Activated T-helper 2 cell treated with anti-CD3 and anti-CD28 coated beads, Interferon-gamma antibody, Interleukin-2, Interleukin-4, amounts not matched to agents 10 μg/mL and 5 μg/mL and 100 μg/mL, durations not matched to agents 14 hours and 24 hours and 36 hours (primary cell): ENCODE data around the gene DDB1. TPM values are rescaled to one million over a fixed set of nuclear protein-coding genes. Genes with fewer than 3 reads are reported as not detected.

Experiments used
- DNase-seq: peaks from one replicate; pipeline ENCODE4 v3.0.0; 2021; ENCODE audit warnings: low spot score
- H3K27ac Mint-ChIP-seq: one replicate; pipeline ENCODE4 v1.8.0; 2021; ENCODE audit warnings: mixed read lengths
- H3K27me3 Mint-ChIP-seq: one replicate; pipeline ENCODE4 v1.8.0; 2021; ENCODE audit warnings: low read depth, mixed read lengths
- H3K36me3 Mint-ChIP-seq: one replicate; pipeline ENCODE4 v1.8.0; 2021; ENCODE audit warnings: low read depth, mixed read lengths
- H3K4me1 Mint-ChIP-seq: one replicate; pipeline ENCODE4 v1.8.0; 2021; ENCODE audit warnings: low read depth, mixed read lengths
- H3K4me3 Mint-ChIP-seq: one replicate; pipeline ENCODE4 v1.8.0; 2021; ENCODE audit warnings: low read depth, mild to moderate bottlenecking, moderate library complexity, mixed read lengths
- H3K9me3 Mint-ChIP-seq: one replicate; pipeline ENCODE4 v1.8.0; 2021; ENCODE audit warnings: mixed read lengths
- intact Hi-C: fragments of 100-400 bp; cut with micrococcal nuclease; formaldehyde crosslinking; loops from one replicate; pipeline ENCODE4 v1.15.1; 2023
- total RNA-seq: library from RNA; stranded (reverse); gene quantifications from 2 replicates; pipeline ENCODE4 v1.2.3, GENCODE V29; 2022

Gene DDB1
- total RNA-seq, 1 donor from 2014 or later, result 260 TPM

- no peak for DNase-seq
- Mint-ChIP-seq H3K27ac (no peak overlapping the region), H3K36me3 (peaks cover 33% of the 10 kb centered on the region), H3K27me3 (no peaks in the 10 kb centered on the region), H3K4me1 (no peaks in the 10 kb centered on the region), H3K9me3 (no peaks in the 10 kb centered on the region), H3K4me3 (no peak overlapping the region)
- intact Hi-C loops, result no loop called here
Measured at GRCh38 chr11:61350336-61350735, 17.4 kb upstream of the DDB1 start.

GRCh38 chr11:61349916-61350315 lies 17.0 kb upstream of the DDB1 start:
- H3K36me3 Mint-ChIP-seq, result peaks cover 30% of the 10 kb centered on the region
- intact Hi-C loops, result no loop called here
- H3K9me3 Mint-ChIP-seq, result no peaks in the 10 kb centered on the region
- H3K4me3 Mint-ChIP-seq, result no peak overlapping the region
- no peak overlapping the region for H3K27ac Mint-ChIP-seq
- H3K4me1 Mint-ChIP-seq, result no peaks in the 10 kb centered on the region
- DNase-seq, result no peak
- H3K27me3 Mint-ChIP-seq, result no peaks in the 10 kb centered on the region

- H3K4me1 Mint-ChIP-seq, result no peaks in the 10 kb centered on the region
- H3K27me3 Mint-ChIP-seq, result no peaks in the 10 kb centered on the region
- no peak overlapping the region for H3K4me3 Mint-ChIP-seq
- no peak for DNase-seq
- H3K9me3 Mint-ChIP-seq, result no peaks in the 10 kb centered on the region
- intact Hi-C loops, result no loop called here
- peaks cover 34% of the 10 kb centered on the region for H3K36me3 Mint-ChIP-seq
- no peak overlapping the region for H3K27ac Mint-ChIP-seq
Measured at GRCh38 chr11:61349189-61349751, 16.4 kb upstream of the DDB1 start.

- DNase-seq, result no peak
- intact Hi-C loops, result no loop called here
- H3K4me3 Mint-ChIP-seq, result no peak overlapping the region
- H3K9me3 Mint-ChIP-seq, result no peaks in the 10 kb centered on the region
- no peaks in the 10 kb centered on the region for H3K4me1 Mint-ChIP-seq
- H3K27me3 Mint-ChIP-seq, result no peaks in the 10 kb centered on the region
- peaks cover 27% of the 10 kb centered on the region for H3K36me3 Mint-ChIP-seq
- H3K27ac Mint-ChIP-seq, result no peak overlapping the region
Measured at GRCh38 chr11:61347916-61348461, 15.1 kb upstream of the DDB1 start.

- no peak overlapping the region for H3K27ac Mint-ChIP-seq
- H3K4me3 Mint-ChIP-seq, result no peak overlapping the region
- intact Hi-C loops, result no loop called here
- H3K9me3 Mint-ChIP-seq, result no peaks in the 10 kb centered on the region
- H3K27me3 Mint-ChIP-seq, result no peaks in the 10 kb centered on the region
- peaks cover 21% of the 10 kb centered on the region for H3K36me3 Mint-ChIP-seq
- no peaks in the 10 kb centered on the region for H3K4me1 Mint-ChIP-seq
- DNase-seq, result no peak
Measured at GRCh38 chr11:61345954-61346843, 13.3 kb upstream of the DDB1 start.

- intact Hi-C loops, result no loop called here
- no peak overlapping the region for H3K4me3 Mint-ChIP-seq
- H3K9me3 Mint-ChIP-seq, result no peaks in the 10 kb centered on the region
- H3K27me3 Mint-ChIP-seq, result no peaks in the 10 kb centered on the region
- H3K36me3 Mint-ChIP-seq, result peaks cover 21% of the 10 kb centered on the region
- H3K4me1 Mint-ChIP-seq, result no peaks in the 10 kb centered on the region
- H3K27ac Mint-ChIP-seq, result no peak overlapping the region
- DNase-seq, result no peak
Measured at GRCh38 chr11:61345170-61345610, 12.3 kb upstream of the DDB1 start.

GRCh38 chr11:61343792-61344745 lies 11.2 kb upstream of the DDB1 start:
- intact Hi-C loops, result no loop called here
- H3K27me3 Mint-ChIP-seq, result no peaks in the 10 kb centered on the region
- H3K9me3 Mint-ChIP-seq, result no peaks in the 10 kb centered on the region
- no peak for DNase-seq
- H3K36me3 Mint-ChIP-seq, result peaks cover 15% of the 10 kb centered on the region
- no peaks in the 10 kb centered on the region for H3K4me1 Mint-ChIP-seq
- H3K4me3 Mint-ChIP-seq, result no peak overlapping the region
- H3K27ac Mint-ChIP-seq, result no peak overlapping the region

- no peak for DNase-seq
- Mint-ChIP-seq H3K27ac (no peak overlapping the region), H3K36me3 (peaks cover 10% of the 10 kb centered on the region), H3K9me3 (no peaks in the 10 kb centered on the region), H3K27me3 (no peaks in the 10 kb centered on the region), H3K4me1 (no peaks in the 10 kb centered on the region), H3K4me3 (no peak overlapping the region)
- intact Hi-C loops, result no loop called here
Measured at GRCh38 chr11:61342207-61342803, 9.4 kb upstream of the DDB1 start.

GRCh38 chr11:61341706-61342105 lies 8.8 kb upstream of the DDB1 start:
- H3K4me1 Mint-ChIP-seq, result peaks cover 4% of the 10 kb centered on the region
- no peaks in the 10 kb centered on the region for H3K27me3 Mint-ChIP-seq
- no peak for DNase-seq
- H3K9me3 Mint-ChIP-seq, result no peaks in the 10 kb centered on the region
- no peak overlapping the region for H3K4me3 Mint-ChIP-seq
- no peak overlapping the region for H3K27ac Mint-ChIP-seq
- H3K36me3 Mint-ChIP-seq, result peaks cover 10% of the 10 kb centered on the region
- intact Hi-C loops, result no loop called here

GRCh38 chr11:61340979-61341378 lies 8.1 kb upstream of the DDB1 start:
- Mint-ChIP-seq H3K27ac (no peak overlapping the region), H3K36me3 (peaks cover 10% of the 10 kb centered on the region), H3K4me3 (no peak overlapping the region), H3K4me1 (peaks cover 6% of the 10 kb centered on the region), H3K27me3 (no peaks in the 10 kb centered on the region), H3K9me3 (no peaks in the 10 kb centered on the region)
- no peak for DNase-seq
- intact Hi-C loops, result no loop called here

- DNase-seq, result no peak
- H3K27me3 Mint-ChIP-seq, result no peaks in the 10 kb centered on the region
- intact Hi-C loops, result loop anchor here (10.0 kb wide), 1 partner anchor 175 kb away; no protein-coding TSS in a partner anchor
- no peak overlapping the region for H3K4me3 Mint-ChIP-seq
- H3K9me3 Mint-ChIP-seq, result no peaks in the 10 kb centered on the region
- peaks cover 7% of the 10 kb centered on the region for H3K36me3 Mint-ChIP-seq
- H3K4me1 Mint-ChIP-seq, result peaks cover 13% of the 10 kb centered on the region
- H3K27ac Mint-ChIP-seq, result no peak overlapping the region
Measured at GRCh38 chr11:61339490-61339878, 6.6 kb upstream of the DDB1 start.
